ENCODE data around the gene KPTN. TPM values are rescaled to one million over a fixed set of nuclear protein-coding genes. Genes with fewer than 3 reads are reported as not detected.
A peak's percentile ranks its signal among the peaks of the same experiment; 100 is the strongest.

Gene KPTN
- total and polyA plus RNA-seq, 5 donors: 6.4 to 9.9 (median 8.1) TPM

GRCh38 chr19:47432499-47432898, 51.5 kb downstream of the KPTN start:
- Histone ChIP-seq H3K4me3 (ENCODE audit: low read length) (no peak overlapping the region), H3K27ac (ENCODE audit: low read length) (no peak overlapping the region), H3K27me3 (ENCODE audit: control insufficient read depth, insufficient read depth) (no peaks in the 10 kb centered on the region), H3K9me3 (ENCODE audit: control insufficient read depth, low read length) (no peaks in the 10 kb centered on the region), H3K4me1 (ENCODE audit: control insufficient read depth, insufficient read depth, low read length) (no peaks in the 10 kb centered on the region)
- DNase-seq (no peak), ATAC-seq (no peak)
- intact Hi-C loops (cut with DNase I): loop anchor here in 2 of 4 donors (10.0 kb wide), 1 partner anchor 82 kb away; the partner anchor contains the start of gene NAPA (in 2 of the 2)

GRCh38 chr19:47432091-47432490, 51.9 kb downstream of the KPTN start:
- ATAC-seq (no peak), DNase-seq (no peak)
- no peaks in the 10 kb centered on the region for H3K27me3 ChIP-seq (ENCODE audit: control insufficient read depth, insufficient read depth)
- H3K4me1 ChIP-seq (ENCODE audit: control insufficient read depth, insufficient read depth, low read length): no peaks in the 10 kb centered on the region
- no peak overlapping the region for H3K27ac ChIP-seq (ENCODE audit: low read length)
- 71% methylated on average over 18 of the region's 18 CpGs for WGBS
- intact Hi-C loops (cut with DNase I): loop anchor here in 2 of 4 donors (10.0 kb wide), 1 partner anchor 83 kb away; the partner anchor contains the start of gene NAPA (in 2 of the 2)
- no peaks in the 10 kb centered on the region for H3K9me3 ChIP-seq (ENCODE audit: control insufficient read depth, low read length)
- no peak overlapping the region for H3K4me3 ChIP-seq (ENCODE audit: low read length)

GRCh38 chr19:47430041-47430802, 53.8 kb downstream of the KPTN start:
- H3K27me3 ChIP-seq (ENCODE audit: control insufficient read depth, insufficient read depth): no peaks in the 10 kb centered on the region
- intact Hi-C loops (cut with DNase I): loop anchor here in 2 of 4 donors (10.0 kb wide), 1 partner anchor 85 kb away; the partner anchor contains the start of gene NAPA (in 2 of the 2)
- peak in 2 of 3 donors; percentile 64 to 72 for DNase-seq
- peak; percentile 17 to 29 for ATAC-seq
- no peak overlapping the region for H3K4me3 ChIP-seq (ENCODE audit: low read length)
- no peak overlapping the region for H3K27ac ChIP-seq (ENCODE audit: low read length)
- H3K9me3 ChIP-seq (ENCODE audit: control insufficient read depth, low read length): no peaks in the 10 kb centered on the region
- WGBS: 6% methylated on average over 69 of the region's 69 CpGs
- H3K4me1 ChIP-seq (ENCODE audit: control insufficient read depth, insufficient read depth, low read length): no peaks in the 10 kb centered on the region

GRCh38 chr19:47429140-47429793, 54.8 kb downstream of the KPTN start:
- H3K4me3 ChIP-seq (ENCODE audit: low read length): no peak overlapping the region
- no peaks in the 10 kb centered on the region for H3K9me3 ChIP-seq (ENCODE audit: control insufficient read depth, low read length)
- 17% methylated on average over 20 of the region's 20 CpGs for WGBS
- H3K27ac ChIP-seq (ENCODE audit: low read length): no peak overlapping the region
- ATAC-seq (no peak), DNase-seq (no peak)
- H3K4me1 ChIP-seq (ENCODE audit: control insufficient read depth, insufficient read depth, low read length): no peaks in the 10 kb centered on the region
- intact Hi-C loops (cut with DNase I): loop anchor here in 3 of 4 donors (10.0 kb wide), 1 partner anchor 134 kb away; no protein-coding TSS in a partner anchor
- no peaks in the 10 kb centered on the region for H3K27me3 ChIP-seq (ENCODE audit: control insufficient read depth, insufficient read depth)

GRCh38 chr19:47428177-47428894, 55.7 kb downstream of the KPTN start:
- DNase-seq: peak; percentile 91 to 94 (median 91)
- H3K4me3 ChIP-seq (ENCODE audit: low read length): no peak overlapping the region
- no peaks in the 10 kb centered on the region for H3K9me3 ChIP-seq (ENCODE audit: control insufficient read depth, low read length)
- under 1% methylated on average over 27 of the region's 27 CpGs for WGBS
- intact Hi-C loops (cut with DNase I): loop anchor here in 3 of 4 donors (10.0 kb wide), 1 partner anchor 134 kb away; no protein-coding TSS in a partner anchor
- no peaks in the 10 kb centered on the region for H3K27me3 ChIP-seq (ENCODE audit: control insufficient read depth, insufficient read depth)
- no peak overlapping the region for H3K27ac ChIP-seq (ENCODE audit: low read length)
- peak; percentile 91 to 94 for ATAC-seq
- H3K4me1 ChIP-seq (ENCODE audit: control insufficient read depth, insufficient read depth, low read length): no peaks in the 10 kb centered on the region

- Histone ChIP-seq H3K27me3 (ENCODE audit: control insufficient read depth, insufficient read depth) (no peaks in the 10 kb centered on the region), H3K4me3 (ENCODE audit: low read length) (no peak overlapping the region), H3K27ac (ENCODE audit: low read length) (no peak overlapping the region), H3K9me3 (ENCODE audit: control insufficient read depth, low read length) (no peaks in the 10 kb centered on the region), H3K4me1 (ENCODE audit: control insufficient read depth, insufficient read depth, low read length) (no peaks in the 10 kb centered on the region)
- DNase-seq: peak in 2 of 3 donors; percentile 44 to 74
- 6% methylated on average over 17 of the region's 17 CpGs for whole genome bisulfite sequencing
- intact Hi-C loops (cut with DNase I): loop anchor here in 3 of 4 donors (10.0 kb wide), 1 partner anchor 133 kb away; no protein-coding TSS in a partner anchor
- peak; percentile 26 to 58 for ATAC-seq
These were observed 56.5 kb downstream of the KPTN start for GRCh38 chr19:47427241-47428176.

Other genes with a start within 250 kb of the KPTN start
- 10 to 100 TPM; 18.1 to 27.5 (median 22.4) TPM for gene CCDC9, start 227.7 kb downstream of the KPTN start, total RNA-seq
- 27.8 TPM for gene CCDC9, start 227.7 kb downstream of the KPTN start, polyA plus RNA-seq
- gene INAFM1, start 209.3 kb downstream of the KPTN start, total RNA-seq: 10 to 100 TPM; 13.3 to 16.9 (median 15.0) TPM
- 7.0 TPM for gene INAFM1, start 209.3 kb downstream of the KPTN start, polyA plus RNA-seq
- 10 to 100 TPM in 1 of 4 donors, 1 to 10 TPM in 3; 5.9 to 11.7 (median 6.9) TPM for gene C5AR1, start 174.4 kb downstream of the KPTN start, total RNA-seq
- 2.3 TPM for gene C5AR1, start 174.4 kb downstream of the KPTN start, polyA plus RNA-seq
- gene C5AR2, start 152.0 kb downstream of the KPTN start, total RNA-seq: 1 to 10 TPM in 3 of 4 donors, under 1 TPM in 1; 0.65 to 2.5 (median 1.4) TPM
- gene C5AR2, start 152.0 kb downstream of the KPTN start, polyA plus RNA-seq: 0.79 TPM
- gene DHX34, start 134.9 kb downstream of the KPTN start, total RNA-seq: 1 to 10 TPM; 5.5 to 8.1 (median 6.1) TPM
- gene DHX34, start 134.9 kb downstream of the KPTN start, polyA plus RNA-seq: 5.5 TPM
- 1 to 10 TPM; 2.6 to 9.8 (median 6.1) TPM for gene MEIS3, start 64.7 kb downstream of the KPTN start, total RNA-seq
- gene MEIS3, start 64.7 kb downstream of the KPTN start, polyA plus RNA-seq: 4.1 TPM
- gene SLC8A2, start 12.3 kb downstream of the KPTN start, total RNA-seq: under 1 TPM in 2 of 4 donors, not detected in 2; 0.09 to 0.26 TPM
- 0.36 TPM for gene SLC8A2, start 12.3 kb downstream of the KPTN start, polyA plus RNA-seq
- gene NAPA, start 30.8 kb upstream of the KPTN start, total RNA-seq: 100 to 1,000 TPM in 3 of 4 donors, 10 to 100 TPM in 1; 91.7 to 111 (median 105) TPM
- gene NAPA, start 30.8 kb upstream of the KPTN start, polyA plus RNA-seq: 102 TPM
- gene ZNF541, start 88.9 kb upstream of the KPTN start, total RNA-seq: under 1 TPM in 1 of 4 donors, not detected in 3; 0.23 TPM
- 0.20 TPM for gene ZNF541, start 88.9 kb upstream of the KPTN start, polyA plus RNA-seq
- gene BICRA, start 124.9 kb upstream of the KPTN start, total RNA-seq: 10 to 100 TPM in 2 of 4 donors, 1 to 10 TPM in 2; 9.7 to 13.6 (median 11.0) TPM
- 9.2 TPM for gene BICRA, start 124.9 kb upstream of the KPTN start, polyA plus RNA-seq
- 10 to 100 TPM; 32.8 to 61.9 (median 49.1) TPM for gene EHD2, start 229.2 kb upstream of the KPTN start, total RNA-seq
- 34.8 TPM for gene EHD2, start 229.2 kb upstream of the KPTN start, polyA plus RNA-seq

Data from right cardiac atrium (tissue), 5 donors.